ENCODE data around the gene ERC2.

DNA sequence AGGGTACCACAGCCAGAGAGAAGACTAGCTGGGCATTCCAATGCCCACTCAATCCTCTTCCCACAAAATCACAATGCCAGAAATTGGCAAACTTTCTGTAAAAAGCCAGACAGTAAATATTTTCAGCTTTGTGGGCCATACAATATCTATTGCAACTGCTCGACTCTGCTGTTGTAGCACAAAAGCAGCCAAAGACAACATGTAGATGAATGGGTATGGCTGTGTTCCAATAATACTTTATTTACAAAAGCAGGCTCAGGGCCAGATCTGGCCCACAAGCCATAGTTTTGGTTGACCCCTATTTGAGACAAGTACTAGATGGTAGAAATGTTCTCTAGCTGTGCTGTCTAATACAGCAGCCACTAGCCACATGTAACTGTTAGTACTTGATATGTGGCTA is 330.9 kb downstream of the ERC2 start:
- TF ChIP-seq, protein P1, sequence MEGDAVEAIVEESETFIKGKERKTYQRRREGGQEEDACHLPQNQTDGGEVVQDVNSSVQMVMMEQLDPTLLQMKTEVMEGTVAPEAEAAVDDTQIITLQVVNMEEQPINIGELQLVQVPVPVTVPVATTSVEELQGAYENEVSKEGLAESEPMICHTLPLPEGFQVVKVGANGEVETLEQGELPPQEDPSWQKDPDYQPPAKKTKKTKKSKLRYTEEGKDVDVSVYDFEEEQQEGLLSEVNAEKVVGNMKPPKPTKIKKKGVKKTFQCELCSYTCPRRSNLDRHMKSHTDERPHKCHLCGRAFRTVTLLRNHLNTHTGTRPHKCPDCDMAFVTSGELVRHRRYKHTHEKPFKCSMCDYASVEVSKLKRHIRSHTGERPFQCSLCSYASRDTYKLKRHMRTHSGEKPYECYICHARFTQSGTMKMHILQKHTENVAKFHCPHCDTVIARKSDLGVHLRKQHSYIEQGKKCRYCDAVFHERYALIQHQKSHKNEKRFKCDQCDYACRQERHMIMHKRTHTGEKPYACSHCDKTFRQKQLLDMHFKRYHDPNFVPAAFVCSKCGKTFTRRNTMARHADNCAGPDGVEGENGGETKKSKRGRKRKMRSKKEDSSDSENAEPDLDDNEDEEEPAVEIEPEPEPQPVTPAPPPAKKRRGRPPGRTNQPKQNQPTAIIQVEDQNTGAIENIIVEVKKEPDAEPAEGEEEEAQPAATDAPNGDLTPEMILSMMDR (conservative IDR thresholded peaks at IDR 0.05 in 1 of 2, IDR thresholded peaks at IDR 0.05 in 1 of 2; ENCODE audit: low read depth in 1 of 2, low read length in 2 of 2), result no peak
- no peak for TF ChIP-seq EZH2 (IDR thresholded peaks at IDR 0.05; ENCODE audit: low read length, missing control alignments)

Measured in fibroblast of lung (primary cell).